ENCODE data around the gene POLR1E.

DNA sequence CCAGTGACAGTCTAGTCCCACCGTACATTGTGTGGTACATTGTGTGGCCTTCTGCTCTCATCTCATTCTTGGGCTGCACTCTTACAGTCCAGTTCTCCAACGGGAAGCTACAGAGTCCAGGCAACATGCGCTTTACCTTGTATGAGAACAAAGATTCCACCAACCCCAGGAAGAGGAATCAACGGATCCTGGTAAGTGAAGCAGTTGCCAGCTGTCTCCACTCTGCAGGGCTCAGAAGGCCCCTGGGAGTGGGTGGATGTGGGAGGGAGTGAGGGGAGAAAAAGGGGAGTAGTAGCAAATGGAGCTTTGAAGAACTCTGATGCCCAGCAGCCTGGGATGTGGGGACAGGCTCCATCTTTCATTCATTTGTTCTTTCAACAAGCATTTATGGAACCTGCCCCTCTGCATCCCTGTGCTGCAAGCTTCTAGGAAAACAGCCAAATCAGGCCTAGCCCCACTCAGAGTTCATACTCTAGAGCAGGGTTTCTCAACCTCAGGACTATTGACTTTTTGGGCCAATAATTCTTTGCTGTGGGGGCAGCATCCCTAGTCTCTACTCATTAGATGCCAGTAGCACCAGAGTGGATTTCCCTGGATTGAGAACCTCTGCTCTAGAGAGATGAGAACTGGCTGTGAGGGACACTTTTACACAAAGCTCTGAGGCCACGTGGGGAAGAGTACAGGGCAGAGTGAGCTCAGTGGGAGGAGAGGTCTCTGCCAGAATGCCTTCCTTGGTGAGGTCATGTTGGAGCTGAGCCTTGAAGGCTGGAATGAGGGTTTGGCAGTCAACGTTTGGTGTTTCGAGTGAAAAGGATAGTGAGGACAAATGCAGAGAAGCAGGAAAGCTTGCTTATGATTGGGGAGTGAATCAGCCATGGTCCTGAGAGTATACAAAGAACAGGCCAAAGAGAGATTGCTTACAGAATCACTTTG is 1.1 kb downstream of the POLR1E start:
- TF ChIP-seq POLR2AphosphoS5 (IDR thresholded peaks at IDR 0.05) (no peak), CTCF (IDR thresholded peaks at IDR 0.05) (no peak), POLR2A (IDR thresholded peaks at IDR 0.05) (no peak)
